D721Med (cell line): Measurements from ENCODE around the gene RYK.

Experiments used
- DNase-seq: peaks from one replicate; pipeline ENCODE4 v3.0.0; 2011; ENCODE audit warnings: low spot score; ENCODE audit not compliant: insufficient read length
- FAIRE-seq: peaks from 2 replicates; lab custom pipeline; 2011; peaks lifted over from hg19 to GRCh38; lab: Jason Lieb, UNC
- CTCF ChIP-seq: IDR thresholded peaks from 2 replicates; pipeline ENCODE4 v1.5.1; 2012; ENCODE audit warnings: mild to moderate bottlenecking, control low read depth; ENCODE audit not compliant: insufficient read depth; ENCODE audit errors: missing control alignments

Gene RYK

GRCh38 chr3:134153761-134154160 lies 96.9 kb downstream of the RYK start:
- TF ChIP-seq CTCF: no peak
- no peak for DNase-seq
- FAIRE-seq: no peak

GRCh38 chr3:134150476-134150875 lies 100.2 kb downstream of the RYK start:
- DNase-seq (no peak), FAIRE-seq (no peak)
- no peak for TF ChIP-seq CTCF

GRCh38 chr3:134149286-134149685 lies 101.4 kb downstream of the RYK start:
- no peak for TF ChIP-seq CTCF
- no peak for DNase-seq
- no peak for FAIRE-seq

- DNase-seq (no peak), FAIRE-seq (no peak)
- TF ChIP-seq CTCF: no peak
Observed at GRCh38 chr3:134148534-134148933, 102.1 kb downstream of the RYK start.

GRCh38 chr3:134147411-134147810 lies 103.2 kb downstream of the RYK start:
- DNase-seq (no peak), FAIRE-seq (no peak)
- no peak for TF ChIP-seq CTCF

GRCh38 chr3:134146666-134147065 lies 104.0 kb downstream of the RYK start:
- TF ChIP-seq CTCF: no peak
- DNase-seq (no peak), FAIRE-seq (no peak)

GRCh38 chr3:134145183-134145582 lies 105.5 kb downstream of the RYK start:
- no peak for TF ChIP-seq CTCF
- FAIRE-seq (no peak), DNase-seq (no peak)
